Measurements from ENCODE around the gene SIGLEC7.

The SIGLEC7 gene

GRCh38 chr19:51145916-51146493 is 3.9 kb downstream of the SIGLEC7 start:
- Histone ChIP-seq H3K27ac (ENCODE audit: insufficient read depth, low read length, poor library complexity, severe bottlenecking) (no peak overlapping the region), H3K4me1 (ENCODE audit: control insufficient read depth, insufficient read depth, low read length, poor library complexity, severe bottlenecking) (no peaks in the 10 kb centered on the region)
- DNase-seq = no peak

GRCh38 chr19:51146751-51147150 is 4.7 kb downstream of the SIGLEC7 start:
- no peak for DNase-seq
- Histone ChIP-seq H3K9me3 (ENCODE audit: control insufficient read depth, low read length) (no peaks in the 10 kb centered on the region), H3K4me1 (ENCODE audit: control insufficient read depth, insufficient read depth, low read length, poor library complexity, severe bottlenecking) (no peaks in the 10 kb centered on the region), H3K36me3 (ENCODE audit: control insufficient read depth, insufficient read depth, low read length) (no peaks in the 10 kb centered on the region), H3K4me3 (ENCODE audit: insufficient read depth, low read depth, low read length, poor library complexity, severe bottlenecking) (no peak overlapping the region), H3K27me3 (replicated peaks; ENCODE audit: control insufficient read depth, insufficient read depth, low read length, poor library complexity, severe bottlenecking) (no peaks in the 10 kb centered on the region), H3K27ac (ENCODE audit: insufficient read depth, low read length, poor library complexity, severe bottlenecking) (no peak overlapping the region)

More at GRCh38 chr19:51145916-51146493, 3.9 kb downstream of the SIGLEC7 start:
- no peaks in the 10 kb centered on the region for H3K9me3 ChIP-seq (ENCODE audit: control insufficient read depth, low read length)
- H3K27me3 ChIP-seq (replicated peaks; ENCODE audit: control insufficient read depth, insufficient read depth, low read length, poor library complexity, severe bottlenecking) = no peaks in the 10 kb centered on the region
- H3K4me3 ChIP-seq (ENCODE audit: insufficient read depth, low read depth, low read length, poor library complexity, severe bottlenecking) = no peak overlapping the region
- H3K36me3 ChIP-seq (ENCODE audit: control insufficient read depth, insufficient read depth, low read length) = no peaks in the 10 kb centered on the region

GRCh38 chr19:51147663-51148062 is 5.6 kb downstream of the SIGLEC7 start:
- no peak for DNase-seq
- no peak overlapping the region for H3K4me3 ChIP-seq (ENCODE audit: insufficient read depth, low read depth, low read length, poor library complexity, severe bottlenecking)
- no peaks in the 10 kb centered on the region for H3K4me1 ChIP-seq (ENCODE audit: control insufficient read depth, insufficient read depth, low read length, poor library complexity, severe bottlenecking)
- no peaks in the 10 kb centered on the region for H3K9me3 ChIP-seq (ENCODE audit: control insufficient read depth, low read length)
- H3K27me3 ChIP-seq (replicated peaks; ENCODE audit: control insufficient read depth, insufficient read depth, low read length, poor library complexity, severe bottlenecking) = no peaks in the 10 kb centered on the region
- H3K36me3 ChIP-seq (ENCODE audit: control insufficient read depth, insufficient read depth, low read length) = no peaks in the 10 kb centered on the region
- no peak overlapping the region for H3K27ac ChIP-seq (ENCODE audit: insufficient read depth, low read length, poor library complexity, severe bottlenecking)

- Histone ChIP-seq H3K27ac (ENCODE audit: insufficient read depth, low read length, poor library complexity, severe bottlenecking) (no peak overlapping the region), H3K4me3 (ENCODE audit: insufficient read depth, low read depth, low read length, poor library complexity, severe bottlenecking) (no peak overlapping the region), H3K4me1 (ENCODE audit: control insufficient read depth, insufficient read depth, low read length, poor library complexity, severe bottlenecking) (no peaks in the 10 kb centered on the region), H3K27me3 (replicated peaks; ENCODE audit: control insufficient read depth, insufficient read depth, low read length, poor library complexity, severe bottlenecking) (no peaks in the 10 kb centered on the region), H3K36me3 (ENCODE audit: control insufficient read depth, insufficient read depth, low read length) (no peaks in the 10 kb centered on the region), H3K9me3 (ENCODE audit: control insufficient read depth, low read length) (no peaks in the 10 kb centered on the region)
- DNase-seq = no peak
Measured at GRCh38 chr19:51148580-51148979, 6.5 kb downstream of the SIGLEC7 start.

- no peaks in the 10 kb centered on the region for H3K4me1 ChIP-seq (ENCODE audit: control insufficient read depth, insufficient read depth, low read length, poor library complexity, severe bottlenecking)
- H3K27ac ChIP-seq (ENCODE audit: insufficient read depth, low read length, poor library complexity, severe bottlenecking) = no peak overlapping the region
- no peaks in the 10 kb centered on the region for H3K36me3 ChIP-seq (ENCODE audit: control insufficient read depth, insufficient read depth, low read length)
- H3K9me3 ChIP-seq (ENCODE audit: control insufficient read depth, low read length) = no peaks in the 10 kb centered on the region
- DNase-seq = no peak
- H3K4me3 ChIP-seq (ENCODE audit: insufficient read depth, low read depth, low read length, poor library complexity, severe bottlenecking) = no peak overlapping the region
- H3K27me3 ChIP-seq (replicated peaks; ENCODE audit: control insufficient read depth, insufficient read depth, low read length, poor library complexity, severe bottlenecking) = no peaks in the 10 kb centered on the region
Measured at GRCh38 chr19:51150627-51151026, 8.5 kb downstream of the SIGLEC7 start.

GRCh38 chr19:51156710-51157109 is 14.6 kb downstream of the SIGLEC7 start:
- H3K36me3 ChIP-seq (ENCODE audit: control insufficient read depth, insufficient read depth, low read length) = no peaks in the 10 kb centered on the region
- H3K9me3 ChIP-seq (ENCODE audit: control insufficient read depth, low read length) = no peaks in the 10 kb centered on the region
- no peaks in the 10 kb centered on the region for H3K27me3 ChIP-seq (replicated peaks; ENCODE audit: control insufficient read depth, insufficient read depth, low read length, poor library complexity, severe bottlenecking)
- no peaks in the 10 kb centered on the region for H3K4me1 ChIP-seq (ENCODE audit: control insufficient read depth, insufficient read depth, low read length, poor library complexity, severe bottlenecking)
- no peak overlapping the region for H3K27ac ChIP-seq (ENCODE audit: insufficient read depth, low read length, poor library complexity, severe bottlenecking)
- DNase-seq = no peak
- no peak overlapping the region for H3K4me3 ChIP-seq (ENCODE audit: insufficient read depth, low read depth, low read length, poor library complexity, severe bottlenecking)

- Histone ChIP-seq H3K4me3 (ENCODE audit: insufficient read depth, low read depth, low read length, poor library complexity, severe bottlenecking) (no peak overlapping the region), H3K27me3 (replicated peaks; ENCODE audit: control insufficient read depth, insufficient read depth, low read length, poor library complexity, severe bottlenecking) (no peaks in the 10 kb centered on the region), H3K9me3 (ENCODE audit: control insufficient read depth, low read length) (no peaks in the 10 kb centered on the region), H3K27ac (ENCODE audit: insufficient read depth, low read length, poor library complexity, severe bottlenecking) (no peak overlapping the region), H3K36me3 (ENCODE audit: control insufficient read depth, insufficient read depth, low read length) (no peaks in the 10 kb centered on the region), H3K4me1 (ENCODE audit: control insufficient read depth, insufficient read depth, low read length, poor library complexity, severe bottlenecking) (no peaks in the 10 kb centered on the region)
- no peak for DNase-seq
Measured at GRCh38 chr19:51157265-51157664, 15.2 kb downstream of the SIGLEC7 start.

GRCh38 chr19:51158474-51159129 is 16.5 kb downstream of the SIGLEC7 start:
- no peaks in the 10 kb centered on the region for H3K4me1 ChIP-seq (ENCODE audit: control insufficient read depth, insufficient read depth, low read length, poor library complexity, severe bottlenecking)
- H3K36me3 ChIP-seq (ENCODE audit: control insufficient read depth, insufficient read depth, low read length) = no peaks in the 10 kb centered on the region
- H3K27ac ChIP-seq (ENCODE audit: insufficient read depth, low read length, poor library complexity, severe bottlenecking) = no peak overlapping the region
- H3K9me3 ChIP-seq (ENCODE audit: control insufficient read depth, low read length) = no peaks in the 10 kb centered on the region
- DNase-seq = peak; percentile 36 to 57 (median 44)
- H3K4me3 ChIP-seq (ENCODE audit: insufficient read depth, low read depth, low read length, poor library complexity, severe bottlenecking) = no peak overlapping the region
- no peaks in the 10 kb centered on the region for H3K27me3 ChIP-seq (replicated peaks; ENCODE audit: control insufficient read depth, insufficient read depth, low read length, poor library complexity, severe bottlenecking)

GRCh38 chr19:51159656-51160055 is 17.6 kb downstream of the SIGLEC7 start:
- no peak overlapping the region for H3K27ac ChIP-seq (ENCODE audit: insufficient read depth, low read length, poor library complexity, severe bottlenecking)
- no peak overlapping the region for H3K4me3 ChIP-seq (ENCODE audit: insufficient read depth, low read depth, low read length, poor library complexity, severe bottlenecking)
- no peak for DNase-seq
- no peaks in the 10 kb centered on the region for H3K36me3 ChIP-seq (ENCODE audit: control insufficient read depth, insufficient read depth, low read length)
- no peaks in the 10 kb centered on the region for H3K4me1 ChIP-seq (ENCODE audit: control insufficient read depth, insufficient read depth, low read length, poor library complexity, severe bottlenecking)
- H3K27me3 ChIP-seq (replicated peaks; ENCODE audit: control insufficient read depth, insufficient read depth, low read length, poor library complexity, severe bottlenecking) = no peaks in the 10 kb centered on the region
- H3K9me3 ChIP-seq (ENCODE audit: control insufficient read depth, low read length) = no peaks in the 10 kb centered on the region

GRCh38 chr19:51161266-51161665 is 19.2 kb downstream of the SIGLEC7 start:
- Histone ChIP-seq H3K9me3 (ENCODE audit: control insufficient read depth, low read length) (no peaks in the 10 kb centered on the region), H3K27me3 (replicated peaks; ENCODE audit: control insufficient read depth, insufficient read depth, low read length, poor library complexity, severe bottlenecking) (no peaks in the 10 kb centered on the region), H3K27ac (ENCODE audit: insufficient read depth, low read length, poor library complexity, severe bottlenecking) (no peak overlapping the region), H3K4me1 (ENCODE audit: control insufficient read depth, insufficient read depth, low read length, poor library complexity, severe bottlenecking) (no peaks in the 10 kb centered on the region), H3K4me3 (ENCODE audit: insufficient read depth, low read depth, low read length, poor library complexity, severe bottlenecking) (no peak overlapping the region), H3K36me3 (ENCODE audit: control insufficient read depth, insufficient read depth, low read length) (no peaks in the 10 kb centered on the region)
- DNase-seq = no peak

Measured in effector memory CD4-positive, alpha-beta T cell (primary cell).